Suppressor macrophage treated with lipopolysaccharide for 1 hour (primary cell): ENCODE measurements around the gene DTD1.

Source experiments
- DNase-seq, 3 donors: peaks; one replicate each; pipeline ENCODE4 v3.0.0-alpha.2; 2020 to 2022

Gene DTD1

DNA sequence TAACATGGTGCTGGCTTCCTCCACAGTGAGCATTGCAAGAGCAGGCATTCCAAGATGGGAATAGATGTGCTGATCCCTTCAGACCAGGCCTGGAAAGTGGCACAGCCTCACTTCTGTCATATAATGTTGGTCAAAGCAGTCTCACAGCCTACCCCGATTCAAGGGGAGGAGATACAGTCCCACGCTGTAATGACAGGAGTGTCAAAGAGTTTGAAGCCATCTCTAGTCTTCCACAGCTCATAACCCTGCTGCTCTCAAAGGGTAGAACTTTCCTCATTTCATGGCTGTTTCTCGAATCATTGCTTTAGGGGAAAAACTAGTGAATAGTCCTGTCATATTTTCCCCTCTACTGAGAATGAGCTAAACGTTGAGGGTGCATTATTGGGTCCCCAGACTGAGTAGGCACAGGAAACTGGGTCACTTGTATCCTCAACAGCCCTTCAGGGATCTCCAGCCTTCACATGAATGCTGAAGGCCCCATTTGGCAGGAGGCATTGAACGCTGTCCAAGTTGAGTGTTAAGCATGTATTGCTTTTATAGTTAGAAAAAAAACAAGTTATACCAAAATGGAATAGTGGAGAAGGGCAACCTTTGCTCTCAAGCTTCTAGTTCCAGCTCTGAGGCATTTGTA lies 27.3 kb downstream of the DTD1 start:
- no peak for DNase-seq

DNA sequence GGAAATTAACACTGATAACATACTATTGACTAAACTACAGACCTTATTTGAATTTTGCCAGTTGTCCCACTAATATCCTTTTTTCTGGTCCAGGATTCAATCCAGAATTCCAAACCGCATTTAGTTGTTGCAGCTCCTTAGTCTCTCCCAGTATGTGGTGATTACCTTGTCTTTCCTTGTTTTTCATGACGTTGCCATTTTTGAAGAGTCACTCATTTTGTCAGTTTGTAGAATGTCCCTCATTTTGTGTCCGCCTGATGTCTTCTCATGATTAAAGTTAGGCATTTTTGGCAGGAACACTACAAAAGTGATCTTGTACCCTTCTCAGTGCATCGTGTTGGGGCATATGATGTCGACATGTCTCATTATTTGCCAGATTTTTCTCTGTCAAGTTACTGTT lies 33.1 kb downstream of the DTD1 start:
- DNase-seq, result no peak

DNA sequence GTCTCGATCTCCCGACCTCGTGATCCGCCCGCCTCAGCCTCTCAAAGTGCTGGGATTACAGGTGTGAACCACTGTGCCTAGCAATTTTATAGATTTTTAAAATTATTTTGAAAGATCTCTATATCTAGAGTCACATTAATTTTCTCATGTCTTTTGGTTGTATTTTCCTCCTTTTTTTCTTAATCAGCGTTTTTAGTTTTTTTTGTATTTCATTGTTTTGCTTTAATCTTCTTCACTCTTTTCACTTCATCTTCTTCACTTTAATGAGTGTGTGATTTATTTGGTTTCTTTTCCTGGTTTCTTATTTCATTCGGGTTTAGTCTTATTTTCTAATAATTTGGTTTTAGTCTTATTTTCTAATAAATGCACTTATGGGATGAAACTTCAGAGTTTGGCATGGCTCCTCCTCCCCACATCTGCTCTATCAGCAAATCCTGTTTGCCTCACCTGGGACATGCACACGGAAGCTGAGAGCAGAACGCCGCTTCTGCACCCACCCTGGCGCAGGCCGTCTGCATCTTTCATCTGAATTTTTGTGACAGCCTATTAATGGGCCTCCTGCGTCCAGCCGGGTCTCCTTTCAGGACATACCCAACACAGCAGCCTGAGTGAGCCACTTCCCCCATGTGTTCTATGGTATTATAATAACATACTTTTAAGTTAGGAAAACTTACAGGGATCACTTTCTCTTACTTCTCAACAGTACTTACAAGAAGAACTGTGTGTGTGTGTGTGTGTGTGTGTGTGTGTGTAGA lies 35.5 kb downstream of the DTD1 start:
- DNase-seq, result no peak

DNA sequence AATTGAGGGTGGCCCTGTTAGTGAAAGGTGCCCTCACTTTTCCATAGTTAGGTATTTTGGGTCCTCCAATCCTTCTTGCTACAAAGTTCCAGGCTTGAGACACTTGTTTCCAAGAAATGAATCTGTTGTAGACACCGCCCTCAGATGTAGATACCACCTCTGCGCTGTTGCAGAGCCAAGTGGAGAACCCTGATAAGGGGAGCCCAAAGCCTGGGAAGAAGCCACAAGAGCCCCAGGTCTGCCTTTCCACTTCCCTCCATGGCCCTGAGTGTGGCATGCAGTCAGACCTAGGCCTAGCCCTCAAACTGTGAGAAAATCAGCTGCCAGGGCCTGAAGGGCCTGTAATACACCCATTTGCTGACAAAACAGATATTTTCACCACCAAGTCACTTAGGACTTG lies 37.1 kb downstream of the DTD1 start:
- no peak for DNase-seq

DNA sequence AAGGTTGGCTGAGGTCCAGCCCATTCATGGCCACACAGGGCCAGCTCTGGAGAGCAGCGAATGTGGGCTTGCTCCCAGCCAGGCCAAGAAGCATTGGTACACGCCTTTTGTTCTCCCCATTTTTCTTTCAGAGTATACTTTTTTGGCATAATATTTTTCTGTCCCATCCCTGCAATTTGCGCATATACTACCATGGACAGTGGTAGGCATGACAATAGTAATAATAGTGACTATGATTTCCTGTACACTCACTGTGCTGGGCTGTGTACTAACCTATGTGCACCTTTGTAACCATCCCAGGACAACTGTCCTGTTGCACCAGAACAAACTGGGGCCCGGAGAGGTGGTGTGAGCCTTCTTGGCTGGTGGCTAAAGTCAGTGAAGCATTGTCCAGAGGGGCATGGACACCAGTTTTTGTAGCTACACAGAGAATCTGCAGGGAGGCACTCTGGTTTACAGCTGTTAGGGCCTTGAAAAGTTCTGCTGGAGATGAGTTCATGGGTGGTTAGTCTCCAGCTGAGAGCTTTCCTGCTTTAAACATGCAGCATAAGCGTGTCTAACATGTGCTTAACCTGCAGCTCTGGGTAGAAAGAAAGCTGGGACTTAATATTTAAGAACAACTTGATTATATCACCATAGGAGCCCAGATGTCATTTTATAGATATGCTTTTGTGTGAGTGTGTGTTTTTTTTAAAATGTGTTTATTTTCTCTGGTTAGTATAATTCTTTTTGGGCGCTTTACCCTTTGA lies 38.2 kb downstream of the DTD1 start:
- DNase-seq, result no peak

DNA sequence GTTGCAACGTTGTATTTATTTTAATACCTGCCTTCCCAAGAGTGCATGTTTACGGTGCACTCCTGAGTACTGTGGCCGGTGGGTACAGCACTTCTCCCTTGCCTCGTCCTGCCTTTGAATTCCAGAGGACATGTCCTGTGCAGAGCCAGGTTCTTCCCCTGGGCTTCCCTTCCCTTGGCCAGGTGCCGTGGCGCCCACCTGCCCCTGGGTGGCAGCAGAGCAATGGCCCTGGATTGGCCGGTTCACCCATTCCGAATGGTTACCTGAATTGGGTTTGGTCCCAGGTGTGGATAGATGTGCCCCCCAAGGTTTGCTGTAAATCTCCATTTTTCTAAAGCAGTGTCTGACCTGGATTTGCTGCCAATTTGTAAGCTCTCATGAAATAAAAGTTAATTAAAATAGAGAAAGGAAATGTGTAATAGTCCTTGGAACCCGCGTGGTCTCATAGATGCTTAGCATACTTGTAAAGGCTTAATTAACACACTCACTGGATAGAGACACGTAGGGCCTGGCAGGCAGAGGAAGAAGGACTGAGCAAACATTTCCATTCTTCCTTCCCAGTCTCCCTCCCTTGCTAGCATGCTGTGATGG lies 40.6 kb downstream of the DTD1 start:
- no peak for DNase-seq

DNA sequence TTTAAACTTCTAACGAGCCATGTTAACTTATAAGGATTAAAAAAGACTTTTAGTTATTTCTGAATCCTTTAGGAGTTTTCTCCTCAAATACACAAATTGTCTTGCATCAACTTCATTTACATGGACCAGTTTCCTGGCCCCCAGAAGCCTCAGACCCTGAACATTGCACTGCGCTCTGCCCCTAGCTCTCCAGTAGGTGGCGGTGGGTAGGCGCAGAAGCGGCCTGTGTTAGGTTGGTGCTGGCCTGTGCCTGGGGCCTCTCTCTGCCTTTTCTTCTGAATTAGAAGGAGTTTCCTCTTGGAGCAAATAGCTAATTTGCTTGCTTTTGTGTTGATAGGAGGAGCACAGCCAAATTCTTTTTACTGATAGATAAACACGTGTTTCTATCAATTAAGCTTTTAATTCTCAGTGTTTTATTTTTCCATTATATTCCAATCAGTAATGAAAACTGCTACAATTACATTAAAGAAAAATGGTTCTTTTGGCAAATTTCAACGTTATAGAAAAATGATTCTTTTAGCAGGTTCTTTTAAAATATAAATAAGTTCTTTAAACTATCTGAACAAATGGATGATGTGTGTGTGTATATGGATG lies 44.4 kb downstream of the DTD1 start:
- DNase-seq, result peak; percentile 51 to 67 (median 57)

DNA sequence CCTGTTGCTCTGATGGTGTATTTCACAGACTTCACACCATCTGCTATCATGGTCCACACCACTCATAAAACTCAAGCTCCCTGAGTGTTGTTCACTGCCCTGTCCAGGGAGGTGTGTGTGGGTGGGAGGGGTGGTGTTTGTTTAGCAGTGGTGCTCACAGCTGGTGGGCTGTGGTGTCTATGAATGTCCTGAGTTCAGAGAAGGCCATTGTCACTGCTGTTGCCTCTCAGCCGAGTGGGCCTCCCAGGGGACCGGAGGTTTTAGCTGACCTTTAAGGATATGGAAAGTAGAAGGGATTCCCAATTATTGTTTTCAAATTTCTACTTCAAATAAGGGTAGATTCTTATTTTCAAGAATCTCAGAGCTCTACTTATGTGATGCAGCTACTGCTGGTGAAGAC lies 45.6 kb downstream of the DTD1 start:
- DNase-seq, result no peak

DNA sequence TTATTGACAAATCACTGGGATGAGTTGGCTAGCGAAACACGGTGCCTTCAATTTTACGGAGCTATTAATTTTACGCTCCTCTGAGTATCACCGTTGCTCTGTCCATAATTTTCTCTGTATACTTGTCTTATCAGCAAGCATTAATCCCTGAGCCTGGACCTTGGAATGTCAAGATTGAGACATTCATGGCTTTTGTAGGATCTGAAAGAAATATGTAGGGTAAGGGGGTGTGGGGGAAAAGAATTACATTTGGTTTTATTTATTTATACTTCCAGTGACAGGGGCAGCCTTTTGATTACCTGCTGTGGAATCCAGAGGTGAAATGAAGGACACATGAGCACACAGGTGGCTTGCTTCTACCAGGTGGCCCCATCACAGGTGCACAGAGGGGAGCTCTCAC lies 46.6 kb downstream of the DTD1 start:
- DNase-seq, result no peak

DNA sequence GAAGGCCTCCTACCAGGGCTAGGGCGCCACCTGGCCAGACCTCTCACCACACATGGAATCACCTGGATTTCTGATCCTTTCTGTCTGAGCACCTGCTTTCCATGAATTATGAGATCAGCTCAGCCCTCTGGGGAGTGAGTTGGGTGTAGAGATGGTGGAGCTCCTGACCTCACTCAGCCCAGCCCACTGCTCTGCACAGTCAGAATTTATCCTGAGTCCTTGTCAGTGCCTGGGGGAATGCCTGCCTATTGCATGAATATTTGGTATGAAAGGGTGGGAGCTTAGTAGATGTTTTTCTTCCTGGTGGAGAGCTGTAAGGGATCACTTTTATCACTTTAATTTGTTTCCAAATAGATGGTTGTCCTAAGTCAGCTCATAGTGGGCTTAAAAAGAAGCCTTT lies 47.5 kb downstream of the DTD1 start:
- no peak for DNase-seq

DNA sequence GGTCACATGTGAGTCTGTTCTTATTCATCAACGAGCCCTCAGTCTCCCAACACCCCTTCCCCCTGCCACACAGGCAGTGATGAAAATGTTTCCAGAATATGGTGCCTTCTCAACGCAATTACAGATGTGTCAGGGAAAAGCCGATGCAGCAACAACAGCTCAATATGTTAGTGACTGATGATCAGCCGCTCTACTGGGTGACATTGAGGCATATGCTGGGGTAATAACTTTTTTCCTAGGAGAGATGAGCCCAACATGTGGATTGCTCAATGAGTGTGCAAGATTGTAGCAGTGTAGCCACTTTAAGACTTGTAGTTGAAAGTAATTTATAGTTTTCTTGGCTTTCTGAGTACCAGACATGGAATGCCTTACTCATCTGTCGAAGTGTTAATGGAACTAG lies 49.4 kb downstream of the DTD1 start:
- DNase-seq, result no peak

DNA sequence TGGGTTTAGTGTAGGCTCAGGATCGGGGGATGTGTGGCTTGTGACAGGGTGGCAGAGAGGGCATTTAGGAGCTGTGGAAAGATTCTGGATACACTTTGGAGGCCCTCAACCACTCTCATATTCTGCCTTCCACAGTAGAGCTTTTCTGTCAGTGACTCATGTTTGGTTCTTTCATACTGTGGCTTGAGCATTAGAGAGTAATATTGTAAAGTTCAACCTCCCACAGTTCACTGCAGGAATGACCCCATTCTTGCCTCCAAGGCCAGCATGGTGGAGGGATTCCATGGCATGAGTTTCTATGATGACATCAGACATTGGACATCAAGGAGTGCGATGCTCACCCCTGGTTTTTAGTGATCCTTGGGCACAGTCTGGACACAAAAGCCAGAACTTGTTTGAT lies 50.9 kb downstream of the DTD1 start:
- DNase-seq, result no peak

DNA sequence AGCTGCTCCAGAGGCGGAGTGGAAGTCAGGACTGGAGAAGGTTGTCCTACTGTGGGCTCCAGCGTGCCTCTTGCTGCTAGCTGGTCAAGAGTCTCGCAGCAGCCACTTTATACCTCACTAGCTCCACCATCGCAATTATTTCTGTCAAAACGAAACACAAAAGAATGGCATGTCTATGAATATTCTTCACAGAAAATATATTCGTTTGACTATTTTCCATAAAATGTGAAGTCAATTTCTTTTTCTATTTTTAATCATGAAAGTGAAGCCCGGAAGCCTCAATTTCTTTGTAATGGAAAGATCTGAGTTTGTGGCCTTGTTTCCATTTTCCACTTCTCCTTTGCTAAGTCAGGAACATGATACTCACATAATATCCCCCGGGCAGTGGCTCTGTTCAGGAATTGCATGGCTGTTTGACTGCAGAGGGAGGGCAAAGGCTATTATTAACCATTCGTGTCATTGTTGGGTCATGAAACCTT lies 51.7 kb downstream of the DTD1 start:
- DNase-seq, result peak; percentile 1 to 32 (median 9)

DNA sequence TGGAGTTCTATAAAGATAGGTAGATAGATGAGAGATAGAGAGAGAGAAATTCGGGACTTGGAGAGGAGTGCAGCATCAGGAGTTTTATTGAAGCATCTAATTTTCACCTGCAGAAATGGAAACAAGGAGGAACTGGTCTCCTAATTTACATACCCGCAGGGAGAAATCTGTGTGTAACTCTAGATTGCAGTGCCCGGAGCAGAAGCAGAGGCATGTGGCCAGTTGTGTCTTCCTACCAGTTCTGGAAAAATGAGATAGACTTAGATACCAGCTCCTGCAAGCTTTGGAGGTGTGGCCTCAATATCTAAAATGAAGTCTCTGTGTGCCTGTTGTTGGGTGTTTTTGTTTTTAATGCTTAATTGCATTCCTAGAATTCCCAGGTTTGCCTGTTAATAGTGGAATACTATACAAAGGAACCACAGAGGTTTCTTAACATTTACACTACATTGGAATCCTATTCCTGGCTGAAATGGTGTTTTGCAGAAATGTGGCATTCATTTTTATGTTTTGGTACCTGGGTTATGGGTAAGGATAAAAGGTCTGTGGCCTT lies 57.4 kb downstream of the DTD1 start:
- no peak for DNase-seq

DNA sequence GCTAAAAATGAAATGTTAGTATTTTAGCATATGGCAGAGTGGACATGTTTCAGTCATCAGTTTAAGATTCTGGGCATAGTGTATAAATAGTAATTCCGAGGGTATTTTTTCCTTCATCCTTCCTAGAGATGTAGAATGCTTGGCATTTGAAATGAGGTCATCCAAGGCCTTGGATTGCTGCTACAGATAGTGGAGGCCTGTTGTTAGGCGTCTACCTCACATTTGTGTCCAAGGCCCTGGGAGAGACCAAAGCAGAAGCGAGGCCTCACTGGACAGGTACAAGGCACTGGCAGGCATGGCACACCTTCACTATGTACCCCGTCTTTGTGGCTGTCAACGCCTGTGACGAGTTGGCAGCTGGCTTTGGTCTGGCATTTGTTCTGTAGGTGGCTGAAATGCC lies 58.0 kb downstream of the DTD1 start:
- DNase-seq, result no peak

DNA sequence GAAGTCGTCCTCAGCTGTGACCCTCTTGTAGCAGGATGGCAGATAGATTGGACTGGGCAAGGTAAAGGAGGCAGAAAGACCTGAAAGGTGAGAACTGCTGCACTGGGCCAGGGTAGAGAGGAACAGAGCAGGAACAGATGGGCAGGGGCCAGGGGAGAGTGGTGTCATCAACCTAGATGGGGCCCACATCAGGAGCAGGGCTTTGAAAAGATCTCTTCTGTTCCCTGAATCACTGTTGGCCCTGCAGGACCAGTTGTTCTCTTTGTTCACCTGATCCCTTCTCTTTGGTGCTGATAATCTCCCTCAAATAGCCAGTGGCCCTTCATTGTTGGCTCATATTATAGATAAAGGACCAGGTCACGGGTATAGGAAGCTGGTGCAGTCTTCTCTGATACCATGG lies 59.9 kb downstream of the DTD1 start:
- DNase-seq, result no peak

DNA sequence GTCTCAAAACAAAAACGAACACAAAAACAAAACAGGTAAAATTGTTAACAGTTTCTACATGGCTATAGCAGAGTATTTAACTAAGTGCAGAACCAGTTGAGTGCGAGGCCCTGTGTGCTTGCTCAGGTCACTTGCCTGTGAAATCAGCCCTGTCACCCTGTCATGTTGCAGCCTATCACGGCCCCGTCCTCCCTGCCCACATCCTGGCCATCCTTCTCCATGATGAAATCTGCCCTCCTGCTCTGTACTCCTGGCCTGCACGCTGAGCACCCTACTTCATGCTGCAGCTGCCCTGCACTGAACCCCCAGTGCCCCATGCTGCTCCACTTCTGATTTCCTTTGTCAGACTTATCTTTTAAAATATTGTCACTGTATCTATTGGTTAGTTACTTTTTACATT lies 62.4 kb downstream of the DTD1 start:
- DNase-seq, result no peak

DNA sequence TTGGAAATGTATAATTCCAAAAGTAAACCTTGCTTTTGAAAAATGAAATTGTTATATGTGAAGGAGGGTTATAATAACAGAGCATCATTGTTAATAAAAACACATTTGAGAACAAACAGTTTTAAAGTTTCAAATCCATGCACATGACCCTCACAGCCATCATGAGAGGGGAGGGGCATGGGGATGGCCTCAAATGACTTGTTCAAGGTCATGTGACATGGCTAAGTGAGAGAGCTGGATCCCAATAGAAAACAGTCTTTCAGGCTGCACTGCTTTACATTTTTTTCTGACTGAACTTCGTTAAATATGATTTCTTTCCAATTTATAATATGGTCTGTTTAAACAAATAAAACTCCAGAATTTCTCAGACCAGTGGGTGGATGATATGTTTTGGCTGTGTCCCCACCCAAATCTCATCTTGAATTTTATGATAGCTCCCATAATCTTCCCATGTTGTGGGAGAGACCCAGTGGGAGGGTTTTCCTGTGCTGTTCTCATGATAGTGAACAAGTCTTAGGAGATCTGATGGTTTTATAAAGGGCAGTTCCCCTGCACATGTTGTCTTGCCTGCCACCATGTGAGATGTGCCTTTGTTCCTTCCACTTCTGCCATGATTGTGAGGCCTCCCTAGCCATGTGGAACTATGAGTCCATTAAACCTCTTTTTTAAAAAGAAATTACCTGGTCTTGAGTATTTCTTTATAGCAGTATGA lies 66.0 kb downstream of the DTD1 start:
- DNase-seq, result no peak

DNA sequence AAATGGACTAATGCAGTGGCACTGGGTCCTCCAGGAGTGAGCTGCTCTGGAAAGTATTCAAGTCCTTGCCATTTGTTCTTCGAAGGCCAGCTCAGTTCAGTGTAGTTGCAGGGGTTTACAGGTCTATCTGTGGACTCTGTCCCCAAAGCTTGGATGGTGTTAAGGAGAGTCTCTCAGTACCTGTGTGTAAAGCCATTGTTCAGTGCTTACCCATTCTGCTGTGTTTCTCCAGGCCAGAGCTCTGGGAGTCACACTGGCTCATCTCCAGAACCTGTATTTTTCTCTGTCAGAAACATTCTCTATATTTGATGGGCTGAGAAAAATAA lies 66.6 kb downstream of the DTD1 start:
- no peak for DNase-seq

DNA sequence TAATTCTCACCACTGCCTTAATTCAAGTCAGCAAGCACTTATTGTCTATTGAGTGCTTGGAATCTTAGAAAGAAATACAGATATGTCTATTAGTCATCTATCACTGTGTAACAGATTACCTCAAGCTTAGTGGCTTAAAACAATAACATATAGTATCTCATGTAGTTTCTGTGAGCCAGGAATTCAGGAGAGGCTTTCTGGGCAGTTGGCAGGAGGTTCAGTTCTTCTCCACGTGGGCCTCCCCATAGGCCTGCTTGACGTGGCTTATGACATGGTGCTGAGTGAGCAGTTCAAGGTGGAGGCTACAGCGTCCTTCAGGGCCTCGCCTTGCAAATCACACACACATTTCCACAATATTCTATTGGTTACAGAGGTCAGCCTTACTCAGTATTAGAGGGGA lies 69.7 kb downstream of the DTD1 start:
- DNase-seq, result no peak

DNA sequence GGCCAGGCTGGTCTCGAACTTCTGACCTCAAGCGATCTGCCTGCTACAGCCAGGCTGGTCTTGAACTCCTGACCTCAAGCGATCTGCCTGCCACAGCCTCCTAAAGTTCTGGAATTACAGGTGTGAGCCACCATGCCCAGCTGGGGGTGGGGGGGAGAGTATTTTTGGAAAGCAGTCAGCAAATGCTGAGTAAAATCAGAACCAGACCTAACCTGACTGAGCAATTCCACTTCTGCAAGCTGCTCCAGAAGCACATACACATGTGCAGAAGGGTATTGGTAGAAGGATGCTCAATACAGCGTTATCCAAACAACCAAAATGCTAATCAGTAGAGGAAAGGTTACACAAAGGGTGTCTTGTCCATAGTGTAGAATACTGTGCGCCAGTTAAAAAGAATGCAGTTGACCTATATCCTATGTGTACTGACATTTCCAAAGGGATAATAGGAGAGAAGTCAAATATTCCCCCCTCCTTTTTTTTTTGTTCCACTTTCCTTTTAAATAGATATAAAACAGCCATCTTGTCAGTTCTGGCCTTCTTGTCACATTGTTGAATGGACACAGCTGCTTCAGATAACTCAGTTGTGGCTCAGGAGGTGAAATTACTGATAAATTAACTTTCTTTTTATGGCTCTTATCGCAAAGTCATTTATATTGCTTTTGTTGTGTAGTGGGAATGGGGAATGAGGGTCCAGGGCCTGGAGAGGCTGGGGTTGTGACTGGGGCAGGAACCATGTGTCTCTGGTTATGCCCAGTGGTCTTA lies 74.6 kb downstream of the DTD1 start:
- DNase-seq, result no peak

DNA sequence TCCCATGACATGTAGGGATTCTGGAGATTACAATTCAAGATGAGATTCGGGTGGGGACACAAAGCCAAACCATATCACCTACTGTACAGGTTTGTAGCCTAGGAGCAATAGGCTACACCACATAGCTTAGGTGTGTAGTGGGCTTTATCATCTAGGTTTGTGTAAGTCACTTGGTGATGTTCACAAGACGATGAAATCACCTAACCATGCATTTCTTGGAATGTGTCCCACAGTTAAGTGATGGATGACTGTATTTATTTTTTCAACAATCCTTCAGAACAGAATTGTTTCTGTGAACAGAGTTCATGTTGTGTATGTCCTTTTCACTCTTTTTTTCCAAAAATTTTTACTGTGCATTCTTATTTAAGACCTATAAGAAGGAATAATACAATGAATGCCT lies 76.1 kb downstream of the DTD1 start:
- no peak for DNase-seq
